ENCODE measurements around the gene FARSA.

GRCh38 chr19:12956446-12957388 lies 23.2 kb upstream of the FARSA start, which contains the start of gene GADD45GIP1:
- TF ChIP-seq CTCF (IDR thresholded peaks at IDR 0.05) (no peak), POLR2A (IDR thresholded peaks at IDR 0.05) (peak; percentile 37 to 63)

Data from uterus (tissue), 2 donors.